GM18505 (cell line): Measurements from ENCODE around the gene ATP5PD.
"Not testable (repeated sequence)": the region's sequence is repeated elsewhere in the genome, so short reads cannot be mapped to it uniquely, and the experiment has no call there.

Experiments used
- ATAC-seq: cut with Tn5 transposase; IDR thresholded peaks from one replicate; pipeline ENCODE4 v1.9.1; 2021; ENCODE audit not compliant: unreplicated experiment
- POLR2A ChIP-seq: IDR thresholded peaks from 4 replicates; pipeline ENCODE4 v1.6.1; 2011; ENCODE audit warnings: borderline replicate concordance; ENCODE audit not compliant: insufficient read depth, insufficient read length; ENCODE audit errors: extremely low read depth

The ATP5PD gene

GRCh38 chr17:75024686-75025397 lies 21.9 kb downstream of the ATP5PD start:
- no peak for ATAC-seq
- no peak for TF ChIP-seq POLR2A

- ATAC-seq, result no peak
- TF ChIP-seq POLR2A, result no peak
Measured at GRCh38 chr17:75020331-75021110, 26.2 kb downstream of the ATP5PD start.

GRCh38 chr17:75019710-75020109 lies 27.1 kb downstream of the ATP5PD start:
- no peak for ATAC-seq

GRCh38 chr17:75019146-75019545 lies 27.6 kb downstream of the ATP5PD start:
- TF ChIP-seq POLR2A, result no peak
- ATAC-seq, result no peak

More at GRCh38 chr17:75019710-75020109, 27.1 kb downstream of the ATP5PD start:
- TF ChIP-seq POLR2A, result no peak

GRCh38 chr17:75013092-75013559 lies 33.6 kb downstream of the ATP5PD start:
- ATAC-seq, result no peak
- TF ChIP-seq POLR2A, result no peak

GRCh38 chr17:75012346-75013091 lies 34.2 kb downstream of the ATP5PD start, which contains the start of gene MRPL58:
Gene MRPL58, plus strand, starts transcription at chr17:75012670. Its CDS starts 17 bp downstream, at chr17:75012687.
- ATAC-seq, result peak; percentile 86
- peak; percentile 81 for TF ChIP-seq POLR2A

- ATAC-seq, result no peak
- no peak for TF ChIP-seq POLR2A
Measured at GRCh38 chr17:75012096-75012345, 34.7 kb downstream of the ATP5PD start.

- no peak for TF ChIP-seq POLR2A
- ATAC-seq, result no peak
Measured at GRCh38 chr17:75011401-75012095, 35.2 kb downstream of the ATP5PD start.

GRCh38 chr17:75010683-75011400 lies 35.9 kb downstream of the ATP5PD start:
- no peak for ATAC-seq
- TF ChIP-seq POLR2A, result no peak

GRCh38 chr17:75009139-75009724 lies 37.5 kb downstream of the ATP5PD start:
- TF ChIP-seq POLR2A, result no peak
- no peak for ATAC-seq

- ATAC-seq, result no peak
- no peak for TF ChIP-seq POLR2A
Measured at GRCh38 chr17:75008373-75008772, 38.4 kb downstream of the ATP5PD start.

GRCh38 chr17:75006653-75007052 lies 40.1 kb downstream of the ATP5PD start:
- ATAC-seq, result no peak
- TF ChIP-seq POLR2A, result no peak

- ATAC-seq, result not testable (repeated sequence)
Measured at GRCh38 chr17:75006084-75006483, 40.7 kb downstream of the ATP5PD start.
